Gastroesophageal sphincter (tissue), 3 donors: ENCODE measurements around the gene BTBD16.

Experiments
- POLR2A ChIP-seq, 2 donors: fragments of 450-650 bp; IDR thresholded peaks; one replicate each; pipeline ENCODE4 v1.6.1; 2017; ENCODE audit warnings: antibody characterized with exemption in 2 of 2, mild to moderate bottlenecking in 2 of 2, moderate library complexity in 1 of 2
- TF ChIP-seq, protein P1 (sequence below), 4 experiments: fragments of 200-600 bp in 2 of 4; fragments of 450-650 bp in 2 of 4; sonication (generic) in 1 of 4; IDR thresholded peaks; one replicate each; pipeline ENCODE4 v1.5.1; 2017 to 2019; ENCODE audit warnings: antibody characterized with exemption in 4 of 4, mild to moderate bottlenecking in 2 of 4, moderate library complexity in 2 of 4

GRCh38 chr10:122280156-122280555, 9.1 kb downstream of the BTBD16 start:
- TF ChIP-seq POLR2A (IDR thresholded peaks at IDR 0.05): no peak
- TF ChIP-seq, protein P1, sequence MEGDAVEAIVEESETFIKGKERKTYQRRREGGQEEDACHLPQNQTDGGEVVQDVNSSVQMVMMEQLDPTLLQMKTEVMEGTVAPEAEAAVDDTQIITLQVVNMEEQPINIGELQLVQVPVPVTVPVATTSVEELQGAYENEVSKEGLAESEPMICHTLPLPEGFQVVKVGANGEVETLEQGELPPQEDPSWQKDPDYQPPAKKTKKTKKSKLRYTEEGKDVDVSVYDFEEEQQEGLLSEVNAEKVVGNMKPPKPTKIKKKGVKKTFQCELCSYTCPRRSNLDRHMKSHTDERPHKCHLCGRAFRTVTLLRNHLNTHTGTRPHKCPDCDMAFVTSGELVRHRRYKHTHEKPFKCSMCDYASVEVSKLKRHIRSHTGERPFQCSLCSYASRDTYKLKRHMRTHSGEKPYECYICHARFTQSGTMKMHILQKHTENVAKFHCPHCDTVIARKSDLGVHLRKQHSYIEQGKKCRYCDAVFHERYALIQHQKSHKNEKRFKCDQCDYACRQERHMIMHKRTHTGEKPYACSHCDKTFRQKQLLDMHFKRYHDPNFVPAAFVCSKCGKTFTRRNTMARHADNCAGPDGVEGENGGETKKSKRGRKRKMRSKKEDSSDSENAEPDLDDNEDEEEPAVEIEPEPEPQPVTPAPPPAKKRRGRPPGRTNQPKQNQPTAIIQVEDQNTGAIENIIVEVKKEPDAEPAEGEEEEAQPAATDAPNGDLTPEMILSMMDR (IDR thresholded peaks at IDR 0.05): no peak
